Subcutaneous adipose tissue (tissue), 4 donors: ENCODE results near the gene SCN3A. TPM values are rescaled to one million over a fixed set of nuclear protein-coding genes. Genes with fewer than 3 reads are reported as not detected.

ENCODE experiments used
- total RNA-seq, 4 donors: library from RNA; depleted of rRNA; stranded (reverse); fragments of >200 nt; gene quantifications; one replicate each; pipeline ENCODE4 v1.1.0, GENCODE V29; 2016
- TF ChIP-seq, protein P1 (sequence below): fragments of 450-650 bp; IDR thresholded peaks from one replicate; pipeline ENCODE4 v1.5.1; 2016; ENCODE audit warnings: low read depth, mild to moderate bottlenecking, control low read depth, antibody characterized with exemption, moderate library complexity

The SCN3A gene
- total RNA-seq, 4 donors from 2014 or later = 0.38 to 2.6 (median 0.66) TPM

- TF ChIP-seq, protein P1, sequence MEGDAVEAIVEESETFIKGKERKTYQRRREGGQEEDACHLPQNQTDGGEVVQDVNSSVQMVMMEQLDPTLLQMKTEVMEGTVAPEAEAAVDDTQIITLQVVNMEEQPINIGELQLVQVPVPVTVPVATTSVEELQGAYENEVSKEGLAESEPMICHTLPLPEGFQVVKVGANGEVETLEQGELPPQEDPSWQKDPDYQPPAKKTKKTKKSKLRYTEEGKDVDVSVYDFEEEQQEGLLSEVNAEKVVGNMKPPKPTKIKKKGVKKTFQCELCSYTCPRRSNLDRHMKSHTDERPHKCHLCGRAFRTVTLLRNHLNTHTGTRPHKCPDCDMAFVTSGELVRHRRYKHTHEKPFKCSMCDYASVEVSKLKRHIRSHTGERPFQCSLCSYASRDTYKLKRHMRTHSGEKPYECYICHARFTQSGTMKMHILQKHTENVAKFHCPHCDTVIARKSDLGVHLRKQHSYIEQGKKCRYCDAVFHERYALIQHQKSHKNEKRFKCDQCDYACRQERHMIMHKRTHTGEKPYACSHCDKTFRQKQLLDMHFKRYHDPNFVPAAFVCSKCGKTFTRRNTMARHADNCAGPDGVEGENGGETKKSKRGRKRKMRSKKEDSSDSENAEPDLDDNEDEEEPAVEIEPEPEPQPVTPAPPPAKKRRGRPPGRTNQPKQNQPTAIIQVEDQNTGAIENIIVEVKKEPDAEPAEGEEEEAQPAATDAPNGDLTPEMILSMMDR = no peak
Measured at GRCh38 chr2:165144315-165144714, 59.5 kb downstream of the SCN3A start.

- TF ChIP-seq, protein P1 = no peak
Measured at GRCh38 chr2:165141601-165142354, 62.1 kb downstream of the SCN3A start.

DNA sequence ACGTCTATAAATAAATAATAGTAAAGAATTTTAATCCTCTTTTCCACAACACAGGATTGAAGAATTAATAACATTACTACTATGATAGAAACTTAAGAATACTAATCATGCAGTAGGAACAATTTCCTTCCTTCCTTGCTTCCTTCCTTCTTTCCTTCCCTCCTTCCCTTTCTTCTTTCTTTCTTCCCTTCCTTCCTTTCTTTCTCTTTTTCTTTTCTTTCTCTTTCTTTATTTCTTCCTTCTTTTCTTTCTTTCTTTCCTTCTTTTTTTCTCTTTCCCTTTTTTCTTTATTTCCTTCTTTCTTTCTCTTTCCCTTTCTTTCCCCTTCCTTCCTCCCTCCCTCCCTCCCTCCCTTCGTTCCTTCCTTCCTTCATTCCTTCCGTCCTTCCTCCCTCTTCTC lies 77.6 kb downstream of the SCN3A start:
- TF ChIP-seq, protein P1 = no peak

DNA sequence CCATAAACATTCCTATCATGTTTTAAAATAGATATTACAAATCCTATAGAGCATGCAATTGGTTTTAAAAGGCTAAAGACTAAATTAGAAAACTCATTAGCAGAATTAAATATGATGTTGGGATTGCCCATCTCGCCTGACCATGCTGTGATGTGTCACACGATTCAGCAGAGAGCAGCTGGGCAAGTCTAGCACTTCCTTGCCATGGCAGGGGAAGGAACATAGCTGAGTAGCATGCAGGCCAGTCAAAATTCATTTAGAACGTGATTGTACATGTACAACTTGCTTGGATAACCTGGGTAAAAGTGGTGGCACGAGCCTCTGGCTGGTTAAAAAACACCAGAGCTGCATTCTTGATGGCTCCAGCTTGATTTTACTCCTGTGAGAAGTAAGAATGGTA lies 81.3 kb downstream of the SCN3A start:
- TF ChIP-seq, protein P1 = no peak

- TF ChIP-seq, protein P1 = no peak
Measured at GRCh38 chr2:165120740-165121467, 82.9 kb downstream of the SCN3A start.

- TF ChIP-seq, protein P1 = no peak
Measured at GRCh38 chr2:165115258-165115657, 88.6 kb downstream of the SCN3A start.

GRCh38 chr2:165114346-165114939 lies 89.4 kb downstream of the SCN3A start:
- TF ChIP-seq, protein P1 = no peak
